ENCODE measurements around the gene FGF1.

- TF ChIP-seq ZFP3 (CRISPR knock-in tag; IDR thresholded peaks at IDR 0.05): no peak
- no peak for TF ChIP-seq PATZ1 (CRISPR knock-in tag; IDR thresholded peaks at IDR 0.05; ENCODE audit: borderline replicate concordance)
- no peak for TF ChIP-seq ZFP30 (CRISPR knock-in tag; IDR thresholded peaks at IDR 0.05)
- no peak for TF ChIP-seq TCF4 (CRISPR knock-in tag; IDR thresholded peaks at IDR 0.05; ENCODE audit: borderline replicate concordance)
- no peak for TF ChIP-seq OSR1 (CRISPR knock-in tag; IDR thresholded peaks at IDR 0.05)
- no peak for TF ChIP-seq ZNF8 (CRISPR knock-in tag; IDR thresholded peaks at IDR 0.05)
- no peak for TF ChIP-seq POU6F1 (CRISPR knock-in tag; IDR thresholded peaks at IDR 0.05; ENCODE audit: borderline replicate concordance, low read depth)
- no peak for TF ChIP-seq PPARA (CRISPR knock-in tag; IDR thresholded peaks at IDR 0.05; ENCODE audit: borderline replicate concordance)
- no peak for TF ChIP-seq GLIS3 (CRISPR knock-in tag; IDR thresholded peaks at IDR 0.05)
- TF ChIP-seq ARNTL (CRISPR knock-in tag; IDR thresholded peaks at IDR 0.05; ENCODE audit: borderline replicate concordance, low read depth): no peak
- TF ChIP-seq CREB5 (CRISPR knock-in tag; IDR thresholded peaks at IDR 0.05; ENCODE audit: low read depth): no peak
- no peak for TF ChIP-seq ZNF565 (CRISPR knock-in tag; conservative IDR thresholded peaks at IDR 0.05; ENCODE audit: low read depth)
- no peak for TF ChIP-seq RARB (CRISPR knock-in tag; IDR thresholded peaks at IDR 0.05)
- TF ChIP-seq BACH2 (CRISPR knock-in tag; IDR thresholded peaks at IDR 0.05; ENCODE audit: borderline replicate concordance): no peak
Measured at GRCh38 chr5:142618130-142618523, 67.8 kb downstream of the FGF1 start.
